HepG2 (cell line): ENCODE measurements around the gene CASD1. TPM values are rescaled to one million over a fixed set of nuclear protein-coding genes. Genes with fewer than 3 reads are reported as not detected.

ENCODE experiments used
- ATAC-seq: fragments of 200-7000 bp; cut with Tn5 transposase; 3 replicates; pipeline ENCODE4 v1.9.1; 2020; ENCODE audit warnings: mild to moderate bottlenecking, moderate library complexity
- BruUV-seq: library from RNA; stranded (reverse); fragments of 400-500 nt; replicated peaks from 2 replicates; lab custom pipeline; 2021; lab: Mats Ljungman, UMichigan
- CTCF ChIA-PET: fragments of 300-600 bp; formaldehyde crosslinking; extraction: SDS; loops from one replicate; lab custom pipeline; 2021; ENCODE audit warnings: low total read pairs, inconsistent platforms, low intra/inter-chr PET ratio; lab: Yijun Ruan, JAX
- POLR2A ChIA-PET: fragments of 350-600 bp; sonication (Branson Sonifier 250); formaldehyde crosslinking; loops from one replicate; lab custom pipeline; 2020; ENCODE audit warnings: antibody characterized with exemption, inconsistent platforms; lab: Yijun Ruan, JAX
- DNase-seq: peaks from one replicate; pipeline ENCODE4 v3.0.0-alpha.2; 2015; ENCODE audit warnings: low spot score
- FAIRE-seq: peaks from 3 replicates; lab custom pipeline; 2011; peaks lifted over from hg19 to GRCh38; lab: Jason Lieb, UNC
- H2AFZ ChIP-seq: one replicate; pipeline ENCODE4 v1.6.1; 2011; ENCODE audit warnings: low read length, inconsistent platforms
- H3K27ac ChIP-seq: fragments of 300-600 bp; 3 replicates; pipeline ENCODE4 v1.8.0; 2011; ENCODE audit warnings: mixed run types, mild to moderate bottlenecking, mixed read lengths, low read length, inconsistent platforms; ENCODE audit not compliant: insufficient read depth; ENCODE audit errors: extremely low read length
- H3K27me3 ChIP-seq, 2 experiments: fragments of 200-600 bp in 1 of 2; 2 replicates in 1 of 2; 3 replicates in 1 of 2; pipeline versions ENCODE4 v1.6.0 to v1.8.0; 2011; ENCODE audit warnings: low read length in 2 of 2, mild to moderate bottlenecking in 2 of 2, moderate library complexity in 2 of 2, inconsistent platforms in 1 of 2; ENCODE audit not compliant: insufficient read depth in 2 of 2, control insufficient read depth in 1 of 2
- H3K36me3 ChIP-seq, 2 experiments: fragments of 200-600 bp in 1 of 2; replicated peaks in 1 of 2; 2 replicates in 1 of 2; 3 replicates in 1 of 2; pipeline versions ENCODE4 v1.5.1 to v1.8.0; 2011; ENCODE audit warnings: low read length in 2 of 2, inconsistent platforms in 1 of 2; ENCODE audit not compliant: insufficient read depth in 2 of 2, control insufficient read depth in 1 of 2
- H3K4me1 ChIP-seq: 2 replicates; pipeline ENCODE4 v1.5.1; 2012; ENCODE audit warnings: low read length, inconsistent platforms; ENCODE audit not compliant: insufficient read depth
- H3K4me2 ChIP-seq: 2 replicates; pipeline ENCODE4 v1.6.0; 2011; ENCODE audit warnings: low read depth, low read length, inconsistent platforms
- H3K4me3 ChIP-seq, 3 experiments: fragments of 200-600 bp in 1 of 3; sonication (generic), shearing (Covaris generic) in 1 of 3; replicated peaks in 1 of 3; 2 replicates each; pipeline ENCODE4 v1.5.1; 2011 to 2016; ENCODE audit warnings: low read length in 3 of 3, inconsistent platforms in 2 of 3, low read depth in 2 of 3, mild to moderate bottlenecking in 2 of 3, control low read depth in 1 of 3, mixed read lengths in 1 of 3; ENCODE audit not compliant: insufficient read depth in 1 of 3
- H3K79me2 ChIP-seq: one replicate; pipeline ENCODE4 v1.6.1; 2011; ENCODE audit warnings: low read length, inconsistent platforms; ENCODE audit not compliant: insufficient read depth
- H3K9ac ChIP-seq: 2 replicates; pipeline ENCODE4 v1.6.0; 2011; ENCODE audit warnings: mild to moderate bottlenecking, low read depth, low read length, inconsistent platforms; ENCODE audit not compliant: insufficient read depth
- H3K9me3 ChIP-seq: 2 replicates; pipeline ENCODE4 v1.5.1; 2012; ENCODE audit warnings: mild to moderate bottlenecking, low read length
- H4K20me1 ChIP-seq: 2 replicates; pipeline ENCODE4 v1.6.0; 2011; ENCODE audit warnings: inconsistent platforms, mild to moderate bottlenecking, low read length, moderate library complexity; ENCODE audit not compliant: insufficient read depth
- ARNT ChIP-seq: fragments of 450-650 bp; IDR thresholded peaks from 2 replicates; pipeline ENCODE4 v1.6.1; 2017
- ATF7 ChIP-seq, 2 experiments: fragments of 450-650 bp in 1 of 2; sonication (generic) in 1 of 2; formaldehyde crosslinking in 1 of 2; IDR thresholded peaks; 2 replicates each; pipeline versions ENCODE4 v1.4.0 to v1.6.1; 2016 to 2020; ENCODE audit warnings: antibody characterized with exemption in 1 of 2, mild to moderate bottlenecking in 1 of 2, missing genetic modification reagents in 1 of 2
- KLF6 ChIP-seq: IDR thresholded peaks from 2 replicates; pipeline ENCODE4 v1.8.0; 2016; ENCODE audit warnings: missing biosample characterization, missing genetic modification reagents
- POGZ ChIP-seq: sonication (generic); formaldehyde crosslinking; IDR thresholded peaks from 2 replicates; pipeline ENCODE4 v1.4.0; 2020; ENCODE audit warnings: mild to moderate bottlenecking, missing genetic modification reagents
- REPIN1 ChIP-seq: sonication (generic); formaldehyde crosslinking; IDR thresholded peaks from 2 replicates; pipeline ENCODE4 v1.8.0; 2022; ENCODE audit warnings: missing genetic modification reagents, low read depth, mild to moderate bottlenecking, borderline replicate concordance
- SNRNP70 ChIP-seq: fragments of 200-400 bp; formaldehyde crosslinking; IDR thresholded peaks from 2 replicates; pipeline ENCODE4 v1.6.1; 2017; ENCODE audit warnings: mild to moderate bottlenecking, low read depth, low read length, moderate library complexity
- SYNCRIP ChIP-seq: fragments of 200-400 bp; formaldehyde crosslinking; IDR thresholded peaks from 2 replicates; pipeline ENCODE4 v1.6.1; 2018; ENCODE audit warnings: mild to moderate bottlenecking, low read depth, low read length; ENCODE audit not compliant: insufficient read depth
- TCF7 ChIP-seq: sonication (generic); IDR thresholded peaks from 2 replicates; pipeline ENCODE4 v1.6.1; 2016; ENCODE audit warnings: antibody characterized with exemption, low read depth
- ZNF354B ChIP-seq: sonication (generic); formaldehyde crosslinking; IDR thresholded peaks from 2 replicates; pipeline ENCODE4 v1.8.0; 2022; ENCODE audit warnings: mild to moderate bottlenecking, missing genetic modification reagents
- ZSCAN25 ChIP-seq: sonication (generic); formaldehyde crosslinking; IDR thresholded peaks from 2 replicates; pipeline ENCODE4 v1.8.0; 2022; ENCODE audit warnings: mild to moderate bottlenecking, missing genetic modification reagents
- WGBS: methylation state at CpG from one replicate; pipeline ENCODE4 v1.1.6; 2017; ENCODE audit warnings: low lambda C conversion rate; 5-methylcytosine and 5-hydroxymethylcytosine counted together
- in situ Hi-C: cut with HindIII; loops from 2 replicates; pipeline ENCODE4 v1.10.0; 2017; ENCODE audit warnings: low pct_unique_long_range_greater_than_20kb; ENCODE audit not compliant: extremely low pct_ligation_motif_present
- intact Hi-C: fragments of 100-400 bp; cut with micrococcal nuclease; formaldehyde crosslinking; loops from one replicate; pipeline ENCODE4 v1.10.0; 2022; ENCODE audit not compliant: unreplicated experiment
- polyA plus RNA-seq, 8 experiments: library from polyadenylated mRNA; depleted of rRNA in 3 of 8; stranded (reverse) in 7 of 8; unstranded in 1 of 8; fragments of >200 nt; fragmentation: Illumina TruSeq in 4 of 8; extraction: Trizol in 4 of 8; gene quantifications; 2 replicates each; pipeline versions ENCODE4 v1.2.1 to v1.2.3, GENCODE V29; 2011 to 2016; ENCODE audit warnings: low read depth in 4 of 8, missing spikeins in 1 of 8, mixed read lengths in 1 of 8; ENCODE audit not compliant: insufficient read depth in 1 of 8
- total RNA-seq, 5 experiments: library from RNA; depleted of rRNA; stranded (reverse); fragments of >200 nt; fragmentation: Illumina TruSeq; extraction: Trizol; gene quantifications; 2 replicates each; pipeline ENCODE4 v1.2.3, GENCODE V29; 2016; ENCODE audit warnings: low read depth in 1 of 5
- TF ChIP-seq, protein P1 (sequence below): IDR thresholded peaks from 2 replicates; pipeline ENCODE4 v1.6.1; 2016; ENCODE audit warnings: mild to moderate bottlenecking, missing biosample characterization, missing genetic modification reagents
- TF ChIP-seq, protein P2 (sequence below): sonication (generic); formaldehyde crosslinking; IDR thresholded peaks from 2 replicates; pipeline ENCODE4 v1.5.1; 2020; ENCODE audit warnings: missing genetic modification reagents, mild to moderate bottlenecking, borderline replicate concordance
- TF ChIP-seq, protein P3 (sequence below): sonication (generic); formaldehyde crosslinking; IDR thresholded peaks from 2 replicates; pipeline ENCODE4 v1.4.0; 2020; ENCODE audit warnings: missing genetic modification reagents, low read depth, mild to moderate bottlenecking, borderline replicate concordance
- TF ChIP-seq, protein P4 (sequence below): sonication (generic); formaldehyde crosslinking; IDR thresholded peaks from 2 replicates; pipeline ENCODE4 v1.5.0; 2020; ENCODE audit warnings: missing genetic modification reagents
- TF ChIP-seq, protein P5 (sequence below): sonication (generic); formaldehyde crosslinking; conservative IDR thresholded peaks from 2 replicates; pipeline ENCODE4 v1.4.0; 2020; ENCODE audit warnings: mild to moderate bottlenecking, missing genetic modification reagents, moderate library complexity
- TF ChIP-seq, protein P6 (sequence below): sonication (generic); formaldehyde crosslinking; IDR thresholded peaks from 2 replicates; pipeline ENCODE4 v1.4.0; 2020; ENCODE audit warnings: missing genetic modification reagents

Gene CASD1
- total and polyA plus RNA-seq, 2 of the 13 experiments (the other 11 are each of a cell fraction or from before 2014, with no cell fraction given): 22.9 to 32.6 TPM

DNA sequence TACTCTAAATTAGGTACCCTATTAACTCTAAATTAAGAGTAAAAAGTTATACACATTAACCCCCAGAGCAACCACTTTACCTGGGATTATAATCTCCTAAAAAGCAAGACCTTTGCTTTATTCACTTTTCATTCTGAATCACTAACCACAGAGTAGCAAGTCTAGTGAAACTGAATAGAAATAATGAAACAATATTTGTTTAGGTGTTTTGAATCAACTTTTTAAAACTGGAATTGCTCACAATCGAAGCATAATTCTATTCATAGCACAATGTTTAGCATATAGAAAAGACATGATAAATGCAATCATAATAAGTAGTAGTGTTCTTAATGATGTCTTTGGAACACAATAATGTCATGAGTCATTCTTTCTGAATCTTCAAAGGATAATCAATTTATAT, 37.0 kb upstream of the CASD1 start:
- peaks cover 20% of the 10 kb centered on the region for H3K4me1 ChIP-seq
- FAIRE-seq (no peak), ATAC-seq (no peak), DNase-seq (no peak)
- 0% methylated on average over 1 of the region's 1 CpG for WGBS
- H4K20me1 ChIP-seq: no peaks in the 10 kb centered on the region
- H3K27ac ChIP-seq: no peak overlapping the region
- no peak overlapping the region for H2AFZ ChIP-seq
- no peak overlapping the region for H3K9ac ChIP-seq
- intact Hi-C loops (no loop called here), in situ Hi-C loops (loop anchor here (25.0 kb wide), 1 partner anchor 565 kb away; no protein-coding TSS in a partner anchor)
- peaks cover 14% of the 10 kb centered on the region for H3K9me3 ChIP-seq
- H3K4me2 ChIP-seq: no peak overlapping the region
- no peaks in the 10 kb centered on the region for H3K79me2 ChIP-seq
- ChIA-PET POLR2A (no interaction called here), CTCF (no interaction called here)
- H3K27me3 ChIP-seq: no peaks in the 10 kb centered on the region
- BruUV-seq: no TSS peak
- no peaks in the 10 kb centered on the region for H3K36me3 ChIP-seq
- H3K4me3 ChIP-seq: no peak overlapping the region
- no peak for TF ChIP-seq KLF6
- no peak for TF ChIP-seq ARNT
- TF ChIP-seq, protein P1, sequence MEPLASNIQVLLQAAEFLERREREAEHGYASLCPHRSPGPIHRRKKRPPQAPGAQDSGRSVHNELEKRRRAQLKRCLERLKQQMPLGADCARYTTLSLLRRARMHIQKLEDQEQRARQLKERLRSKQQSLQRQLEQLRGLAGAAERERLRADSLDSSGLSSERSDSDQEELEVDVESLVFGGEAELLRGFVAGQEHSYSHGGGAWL (CRISPR knock-in tag): no peak
- TF ChIP-seq, protein P2, sequence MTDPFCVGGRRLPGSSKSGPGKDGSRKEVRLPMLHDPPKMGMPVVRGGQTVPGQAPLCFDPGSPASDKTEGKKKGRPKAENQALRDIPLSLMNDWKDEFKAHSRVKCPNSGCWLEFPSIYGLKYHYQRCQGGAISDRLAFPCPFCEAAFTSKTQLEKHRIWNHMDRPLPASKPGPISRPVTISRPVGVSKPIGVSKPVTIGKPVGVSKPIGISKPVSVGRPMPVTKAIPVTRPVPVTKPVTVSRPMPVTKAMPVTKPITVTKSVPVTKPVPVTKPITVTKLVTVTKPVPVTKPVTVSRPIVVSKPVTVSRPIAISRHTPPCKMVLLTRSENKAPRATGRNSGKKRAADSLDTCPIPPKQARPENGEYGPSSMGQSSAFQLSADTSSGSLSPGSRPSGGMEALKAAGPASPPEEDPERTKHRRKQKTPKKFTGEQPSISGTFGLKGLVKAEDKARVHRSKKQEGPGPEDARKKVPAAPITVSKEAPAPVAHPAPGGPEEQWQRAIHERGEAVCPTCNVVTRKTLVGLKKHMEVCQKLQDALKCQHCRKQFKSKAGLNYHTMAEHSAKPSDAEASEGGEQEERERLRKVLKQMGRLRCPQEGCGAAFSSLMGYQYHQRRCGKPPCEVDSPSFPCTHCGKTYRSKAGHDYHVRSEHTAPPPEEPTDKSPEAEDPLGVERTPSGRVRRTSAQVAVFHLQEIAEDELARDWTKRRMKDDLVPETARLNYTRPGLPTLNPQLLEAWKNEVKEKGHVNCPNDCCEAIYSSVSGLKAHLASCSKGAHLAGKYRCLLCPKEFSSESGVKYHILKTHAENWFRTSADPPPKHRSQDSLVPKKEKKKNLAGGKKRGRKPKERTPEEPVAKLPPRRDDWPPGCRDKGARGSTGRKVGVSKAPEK: no peak
- no peak for TF ChIP-seq ATF7 (IDR thresholded peaks at IDR 0.05)
- no peak for TF ChIP-seq ATF7 (CRISPR knock-in tag; IDR thresholded peaks at IDR 0.05)
- TF ChIP-seq SNRNP70: no peak
- TF ChIP-seq SYNCRIP: no peak
- TF ChIP-seq, protein P3, sequence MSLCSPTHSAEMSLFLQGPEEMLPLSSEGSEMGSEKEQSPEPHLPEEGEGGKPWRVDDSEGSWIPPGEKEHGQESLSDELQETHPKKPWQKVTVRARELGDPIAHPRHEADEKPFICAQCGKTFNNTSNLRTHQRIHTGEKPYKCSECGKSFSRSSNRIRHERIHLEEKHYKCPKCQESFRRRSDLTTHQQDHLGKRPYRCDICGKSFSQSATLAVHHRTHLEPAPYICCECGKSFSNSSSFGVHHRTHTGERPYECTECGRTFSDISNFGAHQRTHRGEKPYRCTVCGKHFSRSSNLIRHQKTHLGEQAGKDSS (CRISPR knock-in tag): no peak
- no peak for TF ChIP-seq ZSCAN25 (CRISPR knock-in tag)
- no peak for TF ChIP-seq ZNF354B (CRISPR knock-in tag)
- TF ChIP-seq POGZ (CRISPR knock-in tag): no peak
- TF ChIP-seq REPIN1 (CRISPR knock-in tag): no peak
- TF ChIP-seq, protein P4, sequence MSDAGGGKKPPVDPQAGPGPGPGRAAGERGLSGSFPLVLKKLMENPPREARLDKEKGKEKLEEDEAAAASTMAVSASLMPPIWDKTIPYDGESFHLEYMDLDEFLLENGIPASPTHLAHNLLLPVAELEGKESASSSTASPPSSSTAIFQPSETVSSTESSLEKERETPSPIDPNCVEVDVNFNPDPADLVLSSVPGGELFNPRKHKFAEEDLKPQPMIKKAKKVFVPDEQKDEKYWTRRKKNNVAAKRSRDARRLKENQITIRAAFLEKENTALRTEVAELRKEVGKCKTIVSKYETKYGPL (CRISPR knock-in tag): no peak
- TF ChIP-seq TCF7: no peak
- TF ChIP-seq, protein P5, sequence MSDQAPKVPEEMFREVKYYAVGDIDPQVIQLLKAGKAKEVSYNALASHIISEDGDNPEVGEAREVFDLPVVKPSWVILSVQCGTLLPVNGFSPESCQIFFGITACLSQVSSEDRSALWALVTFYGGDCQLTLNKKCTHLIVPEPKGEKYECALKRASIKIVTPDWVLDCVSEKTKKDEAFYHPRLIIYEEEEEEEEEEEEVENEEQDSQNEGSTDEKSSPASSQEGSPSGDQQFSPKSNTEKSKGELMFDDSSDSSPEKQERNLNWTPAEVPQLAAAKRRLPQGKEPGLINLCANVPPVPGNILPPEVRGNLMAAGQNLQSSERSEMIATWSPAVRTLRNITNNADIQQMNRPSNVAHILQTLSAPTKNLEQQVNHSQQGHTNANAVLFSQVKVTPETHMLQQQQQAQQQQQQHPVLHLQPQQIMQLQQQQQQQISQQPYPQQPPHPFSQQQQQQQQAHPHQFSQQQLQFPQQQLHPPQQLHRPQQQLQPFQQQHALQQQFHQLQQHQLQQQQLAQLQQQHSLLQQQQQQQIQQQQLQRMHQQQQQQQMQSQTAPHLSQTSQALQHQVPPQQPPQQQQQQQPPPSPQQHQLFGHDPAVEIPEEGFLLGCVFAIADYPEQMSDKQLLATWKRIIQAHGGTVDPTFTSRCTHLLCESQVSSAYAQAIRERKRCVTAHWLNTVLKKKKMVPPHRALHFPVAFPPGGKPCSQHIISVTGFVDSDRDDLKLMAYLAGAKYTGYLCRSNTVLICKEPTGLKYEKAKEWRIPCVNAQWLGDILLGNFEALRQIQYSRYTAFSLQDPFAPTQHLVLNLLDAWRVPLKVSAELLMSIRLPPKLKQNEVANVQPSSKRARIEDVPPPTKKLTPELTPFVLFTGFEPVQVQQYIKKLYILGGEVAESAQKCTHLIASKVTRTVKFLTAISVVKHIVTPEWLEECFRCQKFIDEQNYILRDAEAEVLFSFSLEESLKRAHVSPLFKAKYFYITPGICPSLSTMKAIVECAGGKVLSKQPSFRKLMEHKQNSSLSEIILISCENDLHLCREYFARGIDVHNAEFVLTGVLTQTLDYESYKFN (CRISPR knock-in tag): no peak
- TF ChIP-seq, protein P6, sequence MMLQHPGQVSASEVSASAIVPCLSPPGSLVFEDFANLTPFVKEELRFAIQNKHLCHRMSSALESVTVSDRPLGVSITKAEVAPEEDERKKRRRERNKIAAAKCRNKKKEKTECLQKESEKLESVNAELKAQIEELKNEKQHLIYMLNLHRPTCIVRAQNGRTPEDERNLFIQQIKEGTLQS (CRISPR knock-in tag): no peak
